HL-60 (cell line): ENCODE measurements around the gene AFAP1.

Source experiments
- CTCF ChIP-seq: IDR thresholded peaks from one replicate; pipeline ENCODE4 v1.5.1; 2011; ENCODE audit warnings: low read length, control low read depth, inconsistent platforms; ENCODE audit not compliant: insufficient read depth
- GABPA ChIP-seq: IDR thresholded peaks from 2 replicates; pipeline ENCODE4 v1.6.1; 2012; ENCODE audit warnings: low read depth
- POLR2AphosphoS5 ChIP-seq: IDR thresholded peaks from 2 replicates; pipeline ENCODE4 v1.6.1; 2012; ENCODE audit warnings: low read depth
- REST ChIP-seq: IDR thresholded peaks from 2 replicates; pipeline ENCODE4 v1.6.1; 2012; ENCODE audit warnings: low read depth; ENCODE audit not compliant: insufficient replicate concordance

GRCh38 chr4:7926822-7927221 is 12.8 kb downstream of the AFAP1 start:
- TF ChIP-seq CTCF, result no peak
- no peak for TF ChIP-seq REST
- TF ChIP-seq POLR2AphosphoS5, result no peak
- no peak for TF ChIP-seq GABPA
